Measurements from ENCODE around the gene MTF1.

MTF1 gene

DNA sequence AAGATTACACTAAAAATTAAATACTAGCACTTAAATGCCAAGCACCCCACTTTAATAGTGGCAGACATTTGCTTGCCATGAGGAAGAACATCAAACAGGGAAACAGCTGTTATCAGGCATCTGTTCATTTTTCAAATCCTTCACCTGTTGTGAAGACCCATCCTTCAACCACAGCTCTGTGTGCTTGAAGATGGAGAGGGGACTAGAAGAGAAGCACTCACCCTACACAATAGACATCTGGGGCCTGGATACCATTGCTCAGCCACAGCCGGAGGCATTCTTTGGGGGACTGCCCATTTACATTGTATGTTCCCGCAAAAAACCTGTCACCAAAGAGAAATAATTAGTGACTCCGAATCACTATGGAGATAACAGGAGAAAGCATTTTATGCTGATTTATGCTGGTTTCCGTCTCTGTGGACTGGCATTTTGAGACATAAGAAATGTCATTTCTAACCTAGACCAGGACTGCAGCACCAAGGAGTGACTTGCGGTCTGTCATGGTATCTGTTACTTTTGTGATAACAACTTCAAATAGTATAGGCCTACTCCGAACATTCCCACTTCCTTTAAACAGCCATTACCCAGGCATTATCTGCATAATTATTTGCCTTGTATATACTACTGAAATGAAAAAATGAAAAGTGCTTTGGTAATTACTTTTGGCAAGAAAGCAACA lies 28.8 kb upstream of the MTF1 start:
- Mint-ChIP-seq H3K4me3 (no peak overlapping the region), H3K9me3 (no peaks in the 10 kb centered on the region), H3K4me1 (ENCODE audit: low read depth) (peaks cover 15% of the 10 kb centered on the region), H3K27ac (no peak overlapping the region), H3K27me3 (no peaks in the 10 kb centered on the region), H3K36me3 (ENCODE audit: low read depth) (peaks cover 60% of the 10 kb centered on the region)

DNA sequence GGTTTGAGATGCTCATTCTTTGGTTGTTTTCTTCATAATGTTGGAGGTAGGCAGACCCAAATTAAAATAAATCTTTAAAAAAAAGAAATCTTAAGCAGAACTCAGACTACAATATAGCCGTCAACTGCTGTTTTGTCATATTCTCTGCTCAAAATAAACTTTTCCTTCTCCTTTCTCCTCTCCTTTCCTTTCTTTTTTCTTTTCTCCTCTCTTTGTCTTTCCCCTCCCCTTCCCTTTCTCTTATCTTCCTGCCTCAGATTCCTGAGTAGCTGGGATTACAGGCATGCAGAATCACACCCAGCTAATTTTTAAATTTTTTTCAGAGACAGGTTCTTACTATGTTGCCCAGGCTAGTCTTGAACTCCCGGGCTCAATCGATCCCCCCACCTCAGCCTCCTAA lies 24.8 kb upstream of the MTF1 start:
- H3K9me3 Mint-ChIP-seq, result no peaks in the 10 kb centered on the region
- H3K4me1 Mint-ChIP-seq (ENCODE audit: low read depth), result peaks cover 7% of the 10 kb centered on the region
- H3K36me3 Mint-ChIP-seq (ENCODE audit: low read depth), result peaks cover 78% of the 10 kb centered on the region
- no peaks in the 10 kb centered on the region for H3K27me3 Mint-ChIP-seq
- H3K4me3 Mint-ChIP-seq, result no peak overlapping the region
- peak overlapping the region; percentile 18 for H3K27ac Mint-ChIP-seq

DNA sequence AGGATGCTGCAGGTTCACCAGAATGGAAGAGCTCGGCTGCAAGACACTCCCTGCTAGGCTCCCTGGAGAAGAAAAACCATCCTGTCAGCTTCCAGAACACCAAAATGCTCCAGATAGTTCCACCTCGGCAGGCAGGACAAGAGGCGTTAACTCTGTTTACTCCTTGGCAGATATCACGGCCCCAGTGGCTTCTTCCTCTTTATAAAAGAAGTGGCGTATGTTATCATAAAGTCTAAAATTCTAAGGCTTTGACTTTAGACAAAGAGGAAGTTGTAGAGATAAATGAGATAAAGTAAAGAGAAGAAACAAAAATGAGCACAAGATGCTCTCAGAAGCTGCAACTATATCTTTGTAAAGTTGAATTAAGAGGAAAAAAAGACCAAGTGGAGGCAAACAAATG lies 24.3 kb upstream of the MTF1 start:
- Mint-ChIP-seq H3K36me3 (ENCODE audit: low read depth) (peaks cover 74% of the 10 kb centered on the region), H3K27ac (peak overlapping the region; percentile 45)

DNA sequence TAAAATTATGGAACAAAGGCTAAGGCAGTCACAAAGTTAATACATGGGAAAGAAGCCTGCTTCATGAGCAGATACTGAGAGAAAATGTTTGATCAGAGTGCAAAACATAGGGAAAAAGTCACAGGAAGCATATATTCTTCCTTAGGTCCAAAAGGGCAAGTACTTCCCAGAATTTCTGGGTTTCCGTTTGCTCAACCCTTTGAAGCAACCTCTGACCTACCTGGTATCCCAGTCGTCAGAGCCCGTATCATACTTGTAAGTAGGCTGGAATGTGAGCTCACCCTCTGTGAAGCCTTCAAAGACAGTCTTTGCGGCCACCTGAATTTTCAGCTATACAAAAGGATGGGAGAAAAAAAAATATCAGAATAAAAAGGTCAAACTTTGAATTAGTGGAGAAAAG lies 20.5 kb upstream of the MTF1 start:
- Mint-ChIP-seq H3K4me1 (ENCODE audit: low read depth) (peaks cover 7% of the 10 kb centered on the region), H3K27me3 (no peaks in the 10 kb centered on the region), H3K27ac (no peak overlapping the region), H3K36me3 (ENCODE audit: low read depth) (peaks cover 65% of the 10 kb centered on the region), H3K9me3 (no peaks in the 10 kb centered on the region), H3K4me3 (no peak overlapping the region)

More for the DNA sequence above, 24.3 kb upstream of the MTF1 start:
- H3K4me1 Mint-ChIP-seq (ENCODE audit: low read depth), result peaks cover 7% of the 10 kb centered on the region
- no peaks in the 10 kb centered on the region for H3K9me3 Mint-ChIP-seq
- H3K4me3 Mint-ChIP-seq, result no peak overlapping the region
- no peaks in the 10 kb centered on the region for H3K27me3 Mint-ChIP-seq

DNA sequence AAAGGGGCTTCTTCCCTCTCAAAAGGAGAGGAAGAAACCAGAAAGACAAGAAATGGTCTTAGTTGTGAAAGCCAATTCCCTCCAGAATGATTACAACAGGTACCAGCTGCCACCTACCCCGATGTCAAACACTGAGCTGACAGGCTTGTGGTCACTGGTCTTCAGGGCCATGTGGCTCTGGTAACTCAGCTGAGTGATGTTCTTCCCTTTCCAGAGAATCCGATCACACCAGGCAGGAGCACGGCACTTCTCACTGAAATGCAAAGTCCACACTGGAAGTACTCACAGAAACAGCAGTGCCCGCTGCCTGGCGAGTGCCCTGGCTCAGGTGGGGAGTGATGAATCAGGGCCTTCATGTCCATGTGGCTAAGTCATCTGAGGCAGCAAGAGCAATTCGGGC lies 18.7 kb upstream of the MTF1 start:
- Mint-ChIP-seq H3K36me3 (ENCODE audit: low read depth) (peaks cover 71% of the 10 kb centered on the region), H3K4me3 (no peak overlapping the region), H3K4me1 (ENCODE audit: low read depth) (no peaks in the 10 kb centered on the region), H3K9me3 (no peaks in the 10 kb centered on the region), H3K27ac (no peak overlapping the region), H3K27me3 (no peaks in the 10 kb centered on the region)

DNA sequence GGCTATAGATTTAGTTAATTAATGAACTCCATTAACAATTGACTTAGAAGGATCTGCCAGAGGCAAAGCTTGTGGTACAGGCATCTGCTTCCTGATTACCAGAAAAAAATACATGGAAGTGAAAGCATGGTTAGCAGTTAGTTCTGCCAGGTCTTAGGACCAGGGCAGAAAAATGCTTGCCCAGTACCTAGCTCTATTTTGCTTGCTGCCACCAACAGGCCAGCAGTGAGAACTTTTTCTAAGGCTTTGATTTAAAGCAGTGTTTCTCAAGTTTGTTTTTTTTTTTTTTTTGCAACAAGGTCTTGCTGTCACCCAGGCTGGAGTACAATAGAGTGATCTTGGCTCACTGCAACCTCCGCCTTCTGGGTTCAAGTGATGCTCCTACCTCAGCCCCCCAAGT lies 16.4 kb upstream of the MTF1 start:
- H3K4me3 Mint-ChIP-seq, result no peak overlapping the region
- H3K36me3 Mint-ChIP-seq (ENCODE audit: low read depth), result peaks cover 60% of the 10 kb centered on the region
- no peaks in the 10 kb centered on the region for H3K4me1 Mint-ChIP-seq (ENCODE audit: low read depth)
- H3K27ac Mint-ChIP-seq, result no peak overlapping the region
- no peaks in the 10 kb centered on the region for H3K27me3 Mint-ChIP-seq
- no peaks in the 10 kb centered on the region for H3K9me3 Mint-ChIP-seq

DNA sequence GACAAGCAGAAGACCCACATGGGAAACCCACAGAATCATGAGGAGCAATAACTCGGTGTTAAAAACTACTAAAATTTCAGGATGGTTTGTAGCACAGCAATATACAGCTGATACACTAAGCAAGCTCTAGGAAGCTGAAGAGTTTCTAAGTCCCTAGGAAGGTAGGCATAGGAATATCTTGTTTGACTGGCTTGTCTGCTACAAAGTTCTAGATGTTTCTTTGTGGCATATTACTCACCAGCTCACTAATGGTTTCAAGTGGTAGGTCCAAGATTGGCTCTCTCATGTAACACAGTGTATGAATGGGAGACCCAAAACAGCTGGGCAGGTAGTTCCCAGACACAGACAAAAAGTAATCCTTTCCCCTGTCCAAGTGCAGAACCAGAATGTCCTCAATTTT lies 13.3 kb upstream of the MTF1 start:
- Mint-ChIP-seq H3K4me1 (ENCODE audit: low read depth) (no peaks in the 10 kb centered on the region), H3K27me3 (no peaks in the 10 kb centered on the region), H3K36me3 (ENCODE audit: low read depth) (peaks cover 60% of the 10 kb centered on the region), H3K9me3 (no peaks in the 10 kb centered on the region), H3K4me3 (no peak overlapping the region), H3K27ac (no peak overlapping the region)

DNA sequence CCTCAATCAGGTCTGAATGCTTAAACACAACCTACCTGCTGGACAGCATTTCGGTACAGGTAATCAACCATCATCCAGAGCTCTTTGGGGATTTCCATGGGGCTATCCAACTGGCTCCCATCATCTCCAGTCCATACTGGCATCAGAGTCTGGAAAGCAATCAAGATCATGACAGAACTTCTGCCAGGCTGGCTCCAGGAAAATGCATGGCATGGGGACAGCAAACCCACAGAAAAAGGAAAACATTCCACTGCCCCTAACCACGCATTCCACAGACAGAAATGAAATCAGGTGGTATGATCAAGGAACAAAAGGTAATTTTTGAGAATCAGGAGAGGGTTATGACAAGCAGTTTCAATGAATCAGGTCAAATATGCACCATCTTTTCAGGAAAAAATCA lies 9.1 kb upstream of the MTF1 start:
- Mint-ChIP-seq H3K9me3 (no peaks in the 10 kb centered on the region), H3K27me3 (no peaks in the 10 kb centered on the region), H3K27ac (peak overlapping the region; percentile 13), H3K4me1 (ENCODE audit: low read depth) (peaks cover 13% of the 10 kb centered on the region), H3K4me3 (no peak overlapping the region), H3K36me3 (ENCODE audit: low read depth) (peaks cover 55% of the 10 kb centered on the region)

DNA sequence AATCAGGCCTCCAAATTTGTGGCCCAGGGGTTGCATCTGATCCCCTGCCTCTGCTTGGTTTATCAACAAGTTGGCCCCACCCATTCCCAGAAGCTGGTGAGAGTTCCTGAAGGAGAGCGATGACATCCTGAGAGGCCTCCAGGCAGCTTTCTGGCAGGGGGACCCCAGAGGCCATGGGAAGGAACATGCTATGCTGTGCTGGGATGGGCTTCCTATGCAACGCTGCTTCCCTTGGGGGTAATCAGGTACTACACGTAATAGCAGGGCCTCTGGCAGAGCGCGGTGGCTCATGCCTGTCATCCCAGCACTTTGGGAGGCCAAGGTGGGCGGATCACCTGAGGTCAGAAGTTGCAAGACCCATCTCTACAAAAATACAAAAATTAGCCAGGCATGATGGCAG lies 8.4 kb upstream of the MTF1 start:
- H3K4me1 Mint-ChIP-seq (ENCODE audit: low read depth), result peaks cover 13% of the 10 kb centered on the region
- no peaks in the 10 kb centered on the region for H3K9me3 Mint-ChIP-seq
- H3K36me3 Mint-ChIP-seq (ENCODE audit: low read depth), result peaks cover 48% of the 10 kb centered on the region
- H3K4me3 Mint-ChIP-seq, result no peak overlapping the region
- no peaks in the 10 kb centered on the region for H3K27me3 Mint-ChIP-seq
- H3K27ac Mint-ChIP-seq, result no peak overlapping the region

DNA sequence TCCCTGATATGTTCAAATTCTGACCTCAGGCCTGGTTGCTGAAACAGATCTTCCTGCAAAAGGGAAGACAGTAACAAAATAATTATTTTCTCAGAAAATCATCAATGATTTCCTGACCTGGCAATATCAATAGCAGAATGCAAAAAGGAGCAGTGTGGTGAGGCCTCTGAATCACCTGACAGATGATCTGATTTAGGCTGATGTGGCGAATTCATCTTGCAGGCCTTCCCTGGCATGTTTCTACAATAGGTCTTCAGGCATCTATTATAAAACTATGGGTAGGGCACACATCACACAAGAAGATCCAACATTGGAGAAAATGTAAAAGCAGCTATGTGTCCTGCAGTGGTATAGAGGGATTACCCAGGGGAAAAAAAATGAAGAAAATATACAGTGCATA lies 7.1 kb upstream of the MTF1 start:
- no peaks in the 10 kb centered on the region for H3K27me3 Mint-ChIP-seq
- H3K27ac Mint-ChIP-seq, result peak overlapping the region; percentile 69
- peaks cover 51% of the 10 kb centered on the region for H3K36me3 Mint-ChIP-seq (ENCODE audit: low read depth)
- H3K4me1 Mint-ChIP-seq (ENCODE audit: low read depth), result peaks cover 13% of the 10 kb centered on the region
- H3K9me3 Mint-ChIP-seq, result no peaks in the 10 kb centered on the region
- H3K4me3 Mint-ChIP-seq, result no peak overlapping the region

DNA sequence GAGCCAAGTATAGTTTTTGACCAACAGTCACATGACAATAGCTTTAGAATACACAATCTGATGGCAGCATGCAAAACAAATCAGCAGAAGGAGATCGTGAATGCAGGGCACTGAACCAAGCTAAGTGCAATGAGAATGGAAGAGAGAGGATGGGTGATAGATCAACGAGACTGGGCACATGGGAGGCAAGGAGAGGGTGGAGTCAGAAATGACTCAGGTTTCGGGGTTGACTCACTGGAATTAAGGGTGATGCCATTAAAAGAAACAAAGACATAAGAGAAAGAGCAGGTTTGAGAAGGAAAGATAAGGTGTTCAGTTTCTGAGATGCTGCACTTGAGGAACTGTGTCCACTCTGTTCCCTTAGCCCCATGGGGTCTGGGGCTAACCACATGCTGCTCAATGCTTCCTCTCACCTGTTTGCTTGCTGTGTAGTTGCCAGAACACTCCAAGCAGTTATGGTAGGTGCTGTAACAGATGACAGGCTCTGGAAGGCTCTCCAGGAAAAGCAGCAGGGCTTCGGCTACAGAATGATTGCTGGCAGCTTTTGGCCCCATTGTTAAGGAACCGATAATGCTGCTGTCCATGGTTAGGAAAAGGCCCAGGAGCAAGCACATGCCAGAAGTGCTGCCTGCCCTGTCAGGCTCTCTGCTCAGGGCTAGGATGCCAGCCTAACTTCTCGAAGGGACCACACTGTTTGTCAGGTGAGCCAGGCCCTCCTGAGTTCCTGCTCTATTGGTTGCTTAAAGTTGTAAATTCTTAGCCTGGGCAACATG lies 6.1 kb upstream of the MTF1 start:
- Mint-ChIP-seq H3K4me3 (no peak overlapping the region), H3K9me3 (no peaks in the 10 kb centered on the region), H3K36me3 (ENCODE audit: low read depth) (peaks cover 50% of the 10 kb centered on the region), H3K27me3 (no peaks in the 10 kb centered on the region), H3K27ac (peak overlapping the region; percentile 69), H3K4me1 (ENCODE audit: low read depth) (peaks cover 16% of the 10 kb centered on the region)

DNA sequence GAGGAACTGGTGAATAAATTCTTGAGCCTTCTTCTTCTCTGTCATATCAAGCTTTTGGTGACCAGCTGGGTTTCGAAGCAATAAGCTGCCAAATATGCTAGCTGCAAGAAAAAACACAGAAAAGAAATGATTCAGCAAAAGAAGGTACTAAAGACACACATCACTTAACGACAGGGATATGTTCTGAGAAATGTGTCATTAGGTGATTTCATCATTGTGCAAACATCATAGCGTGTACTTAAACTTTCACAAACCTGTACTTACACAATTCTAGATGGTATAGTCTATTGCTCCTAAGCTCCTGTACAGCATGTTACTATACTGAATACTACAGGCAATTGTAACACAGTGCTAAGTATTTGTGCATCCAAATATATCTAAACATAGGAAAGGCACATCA lies 2.9 kb upstream of the MTF1 start:
- Mint-ChIP-seq H3K27ac (peak overlapping the region; percentile 21), H3K27me3 (no peaks in the 10 kb centered on the region), H3K4me1 (ENCODE audit: low read depth) (peaks cover 36% of the 10 kb centered on the region), H3K36me3 (ENCODE audit: low read depth) (peaks cover 37% of the 10 kb centered on the region), H3K9me3 (no peaks in the 10 kb centered on the region), H3K4me3 (no peak overlapping the region)

DNA sequence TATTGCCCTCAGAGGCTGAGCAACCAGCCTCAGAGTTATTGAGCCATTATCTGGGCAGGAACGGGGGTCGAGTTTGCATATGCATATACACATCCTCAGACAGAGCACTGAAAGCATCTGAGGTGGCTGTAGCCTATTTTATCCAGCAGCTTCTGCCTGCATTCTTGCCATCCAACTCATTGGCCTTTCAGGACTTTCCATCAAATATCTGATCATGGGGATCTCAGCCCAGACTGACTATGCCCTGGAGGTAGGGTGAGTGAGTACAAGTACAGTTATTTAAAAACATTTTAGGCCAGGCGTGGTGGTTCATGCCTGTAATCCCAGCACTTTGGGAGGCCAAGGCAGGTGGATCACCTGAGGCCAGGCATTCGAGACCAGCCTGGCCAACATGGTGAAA lies 1.8 kb upstream of the MTF1 start:
- no peaks in the 10 kb centered on the region for H3K9me3 Mint-ChIP-seq
- H3K4me3 Mint-ChIP-seq, result no peak overlapping the region
- peaks cover 39% of the 10 kb centered on the region for H3K36me3 Mint-ChIP-seq (ENCODE audit: low read depth)
- H3K4me1 Mint-ChIP-seq (ENCODE audit: low read depth), result peaks cover 42% of the 10 kb centered on the region
- H3K27ac Mint-ChIP-seq, result no peak overlapping the region
- no peaks in the 10 kb centered on the region for H3K27me3 Mint-ChIP-seq

DNA sequence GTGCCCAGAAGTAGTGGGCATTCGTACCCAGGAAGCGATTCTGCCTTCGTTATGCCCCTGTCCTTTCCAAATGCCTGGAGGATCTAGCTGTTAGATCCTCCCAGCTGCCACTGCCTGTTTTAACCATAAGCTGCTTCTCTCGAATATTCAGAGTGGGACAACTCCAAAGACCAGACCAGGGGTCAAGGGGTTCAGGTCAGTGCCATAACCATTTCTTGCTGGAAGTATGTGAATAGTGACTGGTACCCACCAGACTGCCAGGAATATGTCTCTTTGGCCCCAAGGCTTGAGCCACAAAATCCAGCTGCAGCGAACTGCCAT lies 914 bp upstream of the MTF1 start:
- Mint-ChIP-seq H3K27ac (peak overlapping the region; percentile 97), H3K27me3 (no peaks in the 10 kb centered on the region), H3K4me3 (peak overlapping the region; percentile 91), H3K9me3 (no peaks in the 10 kb centered on the region), H3K4me1 (ENCODE audit: low read depth) (peaks cover 41% of the 10 kb centered on the region), H3K36me3 (ENCODE audit: low read depth) (peaks cover 38% of the 10 kb centered on the region)

DNA sequence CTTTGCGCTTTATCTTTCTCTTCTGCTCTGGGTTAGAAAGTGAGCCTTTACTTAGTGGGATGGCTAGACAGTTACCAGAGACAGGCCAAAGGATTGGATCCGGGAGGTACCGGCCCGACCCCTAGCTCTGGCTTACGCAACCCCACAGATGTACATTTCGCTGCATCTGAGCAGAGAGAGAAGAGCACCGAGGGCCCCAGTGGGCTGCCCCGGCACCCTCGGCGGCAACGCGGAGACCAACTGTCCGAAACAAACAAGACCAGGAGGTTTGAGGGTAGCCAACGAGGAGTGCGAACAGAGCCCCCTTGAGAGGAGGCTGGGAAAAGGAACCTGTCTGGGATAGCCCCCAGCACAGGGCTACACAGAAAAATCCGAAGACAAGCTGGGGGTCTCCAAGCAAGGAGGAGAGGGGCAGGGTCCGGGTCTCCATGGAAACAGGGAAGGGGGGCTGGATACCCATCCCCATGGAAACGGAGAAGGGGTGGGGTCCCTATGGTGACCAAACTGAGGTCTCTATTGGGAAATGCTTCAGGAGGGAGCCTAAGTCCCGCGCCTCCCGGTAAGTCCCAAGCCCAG lies 373 bp downstream of the MTF1 start:
- Mint-ChIP-seq H3K27ac (peak overlapping the region; percentile 97), H3K36me3 (ENCODE audit: low read depth) (peaks cover 37% of the 10 kb centered on the region), H3K27me3 (no peaks in the 10 kb centered on the region), H3K4me1 (ENCODE audit: low read depth) (peaks cover 49% of the 10 kb centered on the region), H3K4me3 (peak overlapping the region; percentile 91), H3K9me3 (no peaks in the 10 kb centered on the region)

All from stimulated activated naive CD8-positive, alpha-beta T cell treated with anti-CD3 and anti-CD28 coated beads, Interleukin-15, Interleukin-2, amounts not matched to agents 100 ng/mL and 50 ng/mL, for 24 hours (primary cell).